Measurements from ENCODE around the gene KMT2C.

DNA sequence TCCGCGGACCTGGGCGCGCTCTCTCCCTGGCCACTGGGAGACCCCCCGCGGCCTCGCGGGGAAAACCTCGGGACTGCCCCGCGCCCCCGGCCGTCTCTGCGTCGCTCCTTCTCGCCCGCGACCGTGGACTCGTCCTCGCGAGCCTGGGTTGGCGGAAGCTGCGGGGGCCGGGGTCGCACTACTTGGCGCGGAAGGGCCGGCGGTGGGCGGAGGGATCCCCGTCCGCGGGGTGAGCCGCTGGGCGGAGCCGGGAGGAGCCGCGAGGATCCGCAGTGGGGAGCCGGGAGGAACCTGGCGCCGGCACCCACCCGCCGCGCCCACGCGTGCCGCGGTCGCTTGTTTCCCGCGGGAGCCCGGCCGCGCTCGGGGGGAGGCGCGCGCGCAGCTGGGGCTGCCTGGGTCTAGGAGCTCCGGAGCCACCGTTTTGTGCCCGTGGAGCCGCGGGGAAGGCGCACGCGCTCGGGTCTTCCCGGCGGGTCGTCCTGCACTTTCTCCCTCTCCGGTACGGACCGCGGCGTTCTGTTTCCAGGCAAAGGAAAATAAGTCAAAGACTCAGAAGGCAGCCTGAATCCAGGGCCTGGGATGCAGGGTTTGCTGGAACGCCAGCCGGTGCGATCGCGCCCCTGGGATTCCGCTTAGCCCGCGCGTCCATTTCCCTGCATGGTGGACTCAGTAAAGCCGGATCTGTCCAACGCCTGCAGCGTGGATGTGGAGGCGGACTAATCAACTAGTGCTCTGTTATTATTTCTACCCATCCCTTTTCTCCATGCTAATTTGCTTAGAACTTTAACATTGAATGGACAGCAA is 28.7 kb upstream of the KMT2C start:
- TF ChIP-seq, protein P1, sequence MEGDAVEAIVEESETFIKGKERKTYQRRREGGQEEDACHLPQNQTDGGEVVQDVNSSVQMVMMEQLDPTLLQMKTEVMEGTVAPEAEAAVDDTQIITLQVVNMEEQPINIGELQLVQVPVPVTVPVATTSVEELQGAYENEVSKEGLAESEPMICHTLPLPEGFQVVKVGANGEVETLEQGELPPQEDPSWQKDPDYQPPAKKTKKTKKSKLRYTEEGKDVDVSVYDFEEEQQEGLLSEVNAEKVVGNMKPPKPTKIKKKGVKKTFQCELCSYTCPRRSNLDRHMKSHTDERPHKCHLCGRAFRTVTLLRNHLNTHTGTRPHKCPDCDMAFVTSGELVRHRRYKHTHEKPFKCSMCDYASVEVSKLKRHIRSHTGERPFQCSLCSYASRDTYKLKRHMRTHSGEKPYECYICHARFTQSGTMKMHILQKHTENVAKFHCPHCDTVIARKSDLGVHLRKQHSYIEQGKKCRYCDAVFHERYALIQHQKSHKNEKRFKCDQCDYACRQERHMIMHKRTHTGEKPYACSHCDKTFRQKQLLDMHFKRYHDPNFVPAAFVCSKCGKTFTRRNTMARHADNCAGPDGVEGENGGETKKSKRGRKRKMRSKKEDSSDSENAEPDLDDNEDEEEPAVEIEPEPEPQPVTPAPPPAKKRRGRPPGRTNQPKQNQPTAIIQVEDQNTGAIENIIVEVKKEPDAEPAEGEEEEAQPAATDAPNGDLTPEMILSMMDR (conservative IDR thresholded peaks at IDR 0.05; ENCODE audit: low read length): no peak
- TF ChIP-seq EZH2phosphoT487 (IDR thresholded peaks at IDR 0.05; ENCODE audit: borderline replicate concordance, low read depth, low read length): no peak

Data from OCI-LY7 (cell line).